Left ventricle myocardium inferior (tissue), 1 donor: ENCODE data around the gene MAB21L4. TPM values are rescaled to one million over a fixed set of nuclear protein-coding genes. Genes with fewer than 3 reads are reported as not detected.

Experiments used
- DNase-seq: peaks from one replicate; pipeline ENCODE4 v3.0.0-alpha.2; 2020
- H3K27ac ChIP-seq: fragments of 200-600 bp; replicated peaks from 2 replicates; pipeline ENCODE4 v1.8.0; 2021
- H3K27me3 ChIP-seq: fragments of 200-600 bp; 2 replicates; pipeline ENCODE4 v1.8.0; 2021; ENCODE audit warnings: low read depth
- H3K36me3 ChIP-seq: fragments of 200-600 bp; 2 replicates; pipeline ENCODE4 v1.8.0; 2021
- H3K4me1 ChIP-seq: fragments of 200-600 bp; 2 replicates; pipeline ENCODE4 v1.8.0; 2021
- H3K4me3 ChIP-seq: fragments of 200-600 bp; 2 replicates; pipeline ENCODE4 v1.8.0; 2021; ENCODE audit warnings: mild to moderate bottlenecking, moderate library complexity
- H3K9me3 ChIP-seq: fragments of 200-600 bp; replicated peaks from 2 replicates; pipeline ENCODE4 v1.8.0; 2021
- CTCF ChIP-seq: fragments of 200-600 bp; IDR thresholded peaks from 2 replicates; pipeline ENCODE4 v1.8.0; 2021; ENCODE audit warnings: antibody characterized with exemption, mild to moderate bottlenecking, borderline replicate concordance
- intact Hi-C: fragments of 100-400 bp; cut with micrococcal nuclease; formaldehyde crosslinking; loops from one replicate; pipeline ENCODE4 v1.11.0; 2022
- total RNA-seq: library from RNA; stranded (reverse); fragmentation: NEBNext Ultra II Directional; extraction: Animal tissue kit (Norgen Biotek cat#: 25700); gene quantifications from one replicate; pipeline ENCODE4 v1.2.1, GENCODE V29; 2021
- donor health status: DM: no; HTN: yes; CAD: no; lungs with severe emphysema.

MAB21L4 gene
- total RNA-seq, 1 donor from 2014 or later = not detected

GRCh38 chr2:240917684-240918257 lies 21.8 kb upstream of the MAB21L4 start:
- H3K9me3 ChIP-seq = no peaks in the 10 kb centered on the region
- intact Hi-C loops = no loop called here
- H3K27me3 ChIP-seq = peaks cover 38% of the 10 kb centered on the region
- peak; percentile 13 for DNase-seq
- TF ChIP-seq CTCF = no peak
- no peaks in the 10 kb centered on the region for H3K36me3 ChIP-seq
- no peak overlapping the region for H3K4me3 ChIP-seq
- H3K4me1 ChIP-seq = peaks cover 44% of the 10 kb centered on the region
- H3K27ac ChIP-seq = no peak overlapping the region

- Histone ChIP-seq H3K9me3 (no peaks in the 10 kb centered on the region), H3K27me3 (peaks cover 44% of the 10 kb centered on the region), H3K4me3 (peak overlapping the region; percentile 35), H3K4me1 (peaks cover 44% of the 10 kb centered on the region), H3K36me3 (no peaks in the 10 kb centered on the region), H3K27ac (no peak overlapping the region)
- intact Hi-C loops = no loop called here
- no peak for TF ChIP-seq CTCF
- peak; percentile 15 for DNase-seq
Measured at GRCh38 chr2:240917009-240917683, 21.2 kb upstream of the MAB21L4 start.

- H3K4me3 ChIP-seq = peak overlapping the region; percentile 35
- peaks cover 44% of the 10 kb centered on the region for H3K4me1 ChIP-seq
- H3K27ac ChIP-seq = no peak overlapping the region
- H3K27me3 ChIP-seq = peaks cover 47% of the 10 kb centered on the region
- no peaks in the 10 kb centered on the region for H3K36me3 ChIP-seq
- DNase-seq = peak; percentile 68
- intact Hi-C loops = no loop called here
- TF ChIP-seq CTCF = no peak
- no peaks in the 10 kb centered on the region for H3K9me3 ChIP-seq
Measured at GRCh38 chr2:240916571-240917008, 20.6 kb upstream of the MAB21L4 start.

GRCh38 chr2:240915526-240916341 lies 19.8 kb upstream of the MAB21L4 start:
- Histone ChIP-seq H3K27ac (no peak overlapping the region), H3K4me1 (peaks cover 44% of the 10 kb centered on the region), H3K36me3 (no peaks in the 10 kb centered on the region), H3K9me3 (no peaks in the 10 kb centered on the region), H3K27me3 (peaks cover 47% of the 10 kb centered on the region), H3K4me3 (peak overlapping the region; percentile 35)
- DNase-seq = peak; percentile 12
- intact Hi-C loops = no loop called here
- TF ChIP-seq CTCF = no peak

- Histone ChIP-seq H3K9me3 (no peaks in the 10 kb centered on the region), H3K36me3 (no peaks in the 10 kb centered on the region), H3K27ac (no peak overlapping the region), H3K4me1 (peaks cover 44% of the 10 kb centered on the region), H3K4me3 (peak overlapping the region; percentile 29), H3K27me3 (peaks cover 48% of the 10 kb centered on the region)
- intact Hi-C loops = no loop called here
- peak; percentile 12 for DNase-seq
- peak; percentile 27 for TF ChIP-seq CTCF
Measured at GRCh38 chr2:240914645-240915525, 18.9 kb upstream of the MAB21L4 start.
